HG02852 (cell line): ENCODE measurements around the gene PSMD14.
"Not testable (repeated sequence)": the region's sequence is repeated elsewhere in the genome, so short reads cannot be mapped to it uniquely, and the experiment has no call there.

Experiments
- ATAC-seq: cut with Tn5 transposase; IDR thresholded peaks from one replicate; pipeline ENCODE4 v1.9.1; 2021; ENCODE audit warnings: mild to moderate bottlenecking, moderate library complexity; ENCODE audit not compliant: unreplicated experiment

The PSMD14 gene

GRCh38 chr2:161335626-161336025 lies 27.4 kb downstream of the PSMD14 start:
- no peak for ATAC-seq

DNA sequence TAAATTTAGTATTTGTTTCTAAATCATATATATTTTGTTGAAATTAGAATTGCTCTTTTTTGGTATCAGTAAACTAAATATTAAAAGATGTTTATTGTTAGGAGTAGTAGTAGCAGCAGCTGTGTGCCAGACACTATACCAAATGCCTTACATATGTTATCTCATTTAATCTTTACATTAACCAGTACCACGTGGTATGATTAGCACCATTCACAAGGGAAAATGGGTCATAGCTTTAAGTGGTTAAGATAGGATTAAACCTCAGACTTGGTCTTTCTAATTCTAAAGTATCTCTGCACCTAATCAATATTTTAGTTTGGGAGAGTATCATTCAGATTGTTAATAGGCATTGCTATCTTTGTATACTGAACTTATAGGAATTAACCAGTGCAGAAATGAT lies 29.0 kb downstream of the PSMD14 start:
- ATAC-seq = no peak

DNA sequence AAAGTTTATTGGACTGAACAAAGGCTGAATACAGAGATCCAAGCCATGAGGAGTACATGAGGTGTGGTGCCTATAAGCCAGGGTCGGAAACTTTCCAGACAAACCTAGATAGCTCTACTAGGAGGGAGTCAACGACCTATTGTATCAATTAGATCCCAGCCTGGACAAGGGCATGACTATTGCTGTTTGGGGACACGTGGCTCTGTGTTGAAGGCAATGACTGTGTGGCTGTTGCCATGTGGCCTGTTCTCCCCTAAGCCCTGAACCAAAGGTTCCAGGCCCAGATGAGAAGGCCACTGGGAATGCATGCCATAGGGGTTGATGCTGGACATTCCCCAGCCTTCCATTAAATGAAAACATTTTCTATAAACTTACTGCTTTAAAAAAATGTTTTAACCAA lies 31.3 kb downstream of the PSMD14 start:
- ATAC-seq = not testable (repeated sequence)

DNA sequence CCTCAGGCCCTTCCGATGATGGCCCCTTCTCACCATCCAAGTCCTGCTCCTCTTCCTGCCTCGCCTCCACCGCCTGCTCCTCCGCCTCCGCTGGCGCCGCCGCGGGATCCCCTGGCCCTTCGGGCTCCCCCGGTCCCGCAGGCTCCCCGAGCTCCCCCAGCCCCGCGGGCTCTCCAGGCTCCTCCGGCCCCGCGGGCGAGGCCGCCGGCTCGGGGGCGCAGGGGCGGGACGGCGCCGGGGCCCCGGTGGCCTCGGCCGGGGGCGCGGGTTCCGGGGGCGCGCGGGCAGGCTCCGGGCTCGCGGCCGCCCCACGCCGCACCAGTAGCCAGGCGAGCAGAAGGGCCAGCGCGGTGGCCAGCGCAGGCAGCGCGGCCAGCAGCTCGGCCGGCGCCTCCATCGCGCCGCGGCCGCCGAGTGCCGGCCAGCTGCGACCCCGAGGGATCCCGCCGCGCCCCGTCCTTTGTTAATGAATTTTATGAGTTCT lies 32.7 kb downstream of the PSMD14 start:
- not testable (repeated sequence) for ATAC-seq

- ATAC-seq = no peak
Measured at GRCh38 chr2:161343235-161343634, 35.0 kb downstream of the PSMD14 start.

GRCh38 chr2:161344692-161345091 lies 36.5 kb downstream of the PSMD14 start:
- no peak for ATAC-seq

DNA sequence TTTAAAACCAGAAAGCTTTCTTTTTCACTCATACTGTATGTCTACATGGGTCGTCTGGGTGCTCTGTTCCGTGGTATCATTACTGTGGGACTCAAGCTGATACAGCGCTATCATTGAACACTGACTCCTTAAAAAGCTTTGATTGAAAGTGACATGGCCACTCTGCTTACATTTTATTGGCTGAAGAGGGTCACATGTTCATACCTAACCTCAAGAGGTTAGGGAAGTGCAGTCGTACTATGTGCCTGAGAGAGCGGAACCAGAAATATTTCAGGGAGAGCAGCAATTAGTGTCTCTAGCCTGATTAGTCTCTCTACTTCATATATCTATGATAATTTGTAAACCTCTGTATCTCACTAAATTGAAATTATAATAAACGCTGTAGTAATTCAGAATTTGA lies 43.5 kb downstream of the PSMD14 start:
- ATAC-seq = no peak

GRCh38 chr2:161352719-161353118 lies 44.5 kb downstream of the PSMD14 start:
- ATAC-seq = no peak

DNA sequence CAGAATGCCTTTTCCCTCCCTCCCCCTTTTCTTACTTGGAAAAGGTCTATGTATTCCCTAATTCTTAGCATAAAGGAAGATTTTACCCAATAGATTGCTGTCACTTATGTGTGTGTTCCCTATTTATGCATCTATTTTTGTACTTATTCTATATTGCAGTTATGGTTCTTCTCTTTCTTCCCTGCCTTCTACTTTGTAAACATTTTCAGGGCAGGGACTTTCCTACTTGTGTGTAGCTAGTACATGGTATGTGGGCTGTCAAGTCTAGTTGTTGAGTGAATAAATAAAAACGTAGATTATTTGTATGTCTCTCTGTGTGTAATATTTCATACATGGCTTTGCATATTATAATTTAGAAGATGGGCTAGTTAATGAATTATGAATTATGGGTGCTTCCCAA lies 45.3 kb downstream of the PSMD14 start:
- peak; percentile 43 for ATAC-seq

GRCh38 chr2:161354106-161354505 lies 45.9 kb downstream of the PSMD14 start:
- no peak for ATAC-seq

- no peak for ATAC-seq
Measured at GRCh38 chr2:161355106-161355505, 46.9 kb downstream of the PSMD14 start.

DNA sequence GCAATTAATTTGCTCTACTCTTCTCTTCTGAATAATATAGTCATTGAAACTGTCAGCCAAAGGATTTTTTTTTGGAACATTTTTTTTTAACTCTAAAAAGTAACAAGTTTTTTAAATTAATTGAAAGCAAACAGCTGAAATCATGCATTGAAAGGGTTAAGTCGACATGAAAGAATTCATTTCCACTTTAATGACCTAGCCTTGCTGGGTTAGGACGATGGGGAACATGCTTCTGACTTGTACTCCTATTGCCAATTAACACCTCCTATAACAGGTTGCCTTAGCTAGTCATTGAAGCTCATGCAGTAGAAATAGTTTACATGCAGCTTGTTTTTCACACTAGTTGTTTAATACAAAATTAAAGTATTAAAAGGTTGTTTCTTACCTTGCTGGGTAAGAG lies 47.8 kb downstream of the PSMD14 start:
- no peak for ATAC-seq

GRCh38 chr2:161357097-161357496 lies 48.9 kb downstream of the PSMD14 start:
- ATAC-seq = no peak

GRCh38 chr2:161358838-161359237 lies 50.6 kb downstream of the PSMD14 start:
- ATAC-seq = no peak

DNA sequence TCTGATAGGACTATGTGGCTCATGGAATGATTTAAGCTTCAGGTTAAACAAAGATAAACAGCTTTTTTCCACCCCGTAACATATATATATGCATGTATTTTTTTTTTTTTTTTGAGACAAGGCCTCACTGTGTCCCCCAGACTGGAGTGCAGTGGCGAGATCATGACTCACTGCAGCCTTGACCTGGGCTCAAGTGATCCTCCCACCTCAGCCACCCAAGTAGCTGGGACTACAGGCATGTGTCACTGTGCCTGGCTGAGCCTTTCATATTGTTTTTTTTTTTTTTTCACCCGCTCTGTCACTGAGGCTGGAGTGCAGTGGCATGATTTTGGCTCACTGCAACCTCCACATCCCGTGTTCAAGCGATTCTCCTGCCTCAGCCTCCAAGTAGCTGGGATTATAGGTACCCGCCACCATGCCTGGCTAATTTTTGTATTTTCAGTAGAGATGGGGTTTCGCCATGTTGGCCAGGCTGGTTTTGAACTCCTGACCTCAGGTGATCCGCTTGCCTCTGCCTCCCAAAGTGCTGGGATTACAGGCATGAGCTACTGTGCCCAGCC lies 52.0 kb downstream of the PSMD14 start:
- ATAC-seq = not testable (repeated sequence)

DNA sequence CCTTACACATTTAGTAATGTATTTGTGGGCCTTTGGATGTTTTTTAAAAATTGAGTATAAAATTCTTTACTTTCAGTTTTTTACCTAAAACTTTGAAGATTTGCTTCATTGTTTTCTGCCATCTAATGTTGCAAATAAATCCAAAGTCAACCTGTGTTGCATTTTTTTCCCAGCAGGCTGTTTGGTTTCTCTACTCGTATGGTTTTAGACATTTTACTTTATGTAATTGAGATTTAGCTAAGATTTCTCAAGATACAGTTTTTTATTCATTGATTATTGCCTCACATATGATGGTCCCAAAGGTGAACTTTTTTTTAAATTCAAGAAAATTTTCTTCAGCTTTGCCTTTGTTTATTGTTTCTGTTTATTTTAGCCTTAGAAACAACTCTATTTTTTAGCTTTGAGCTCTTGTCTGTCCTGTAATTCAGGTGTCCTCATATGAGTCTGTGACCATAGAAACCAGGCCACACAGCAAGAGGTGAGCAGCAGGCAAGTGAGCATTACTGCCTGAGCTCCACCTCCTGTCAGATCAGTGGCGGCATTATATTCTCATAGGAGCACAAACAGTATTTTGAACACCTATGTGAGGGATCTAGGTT lies 54.4 kb downstream of the PSMD14 start:
- no peak for ATAC-seq

GRCh38 chr2:161367675-161368074 lies 59.5 kb downstream of the PSMD14 start:
- no peak for ATAC-seq

DNA sequence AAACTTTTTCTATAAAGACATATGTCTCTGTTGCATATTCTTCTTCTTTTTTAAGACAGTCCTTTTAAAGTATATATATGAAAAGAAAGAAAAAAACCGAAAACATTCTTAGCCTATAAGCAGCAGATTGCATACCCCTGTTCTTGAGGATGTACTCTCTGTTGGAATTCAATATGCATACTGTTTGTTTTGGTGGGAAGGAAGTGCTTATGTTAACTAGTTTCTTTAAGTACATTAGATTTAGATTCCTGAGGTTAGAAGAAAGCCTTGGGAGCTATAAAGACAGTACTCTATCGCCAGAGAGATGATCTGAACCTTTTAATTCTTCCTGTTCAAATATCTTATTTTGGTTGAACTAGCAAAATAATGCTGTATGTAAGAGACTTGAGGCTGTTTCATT lies 61.1 kb downstream of the PSMD14 start:
- no peak for ATAC-seq

DNA sequence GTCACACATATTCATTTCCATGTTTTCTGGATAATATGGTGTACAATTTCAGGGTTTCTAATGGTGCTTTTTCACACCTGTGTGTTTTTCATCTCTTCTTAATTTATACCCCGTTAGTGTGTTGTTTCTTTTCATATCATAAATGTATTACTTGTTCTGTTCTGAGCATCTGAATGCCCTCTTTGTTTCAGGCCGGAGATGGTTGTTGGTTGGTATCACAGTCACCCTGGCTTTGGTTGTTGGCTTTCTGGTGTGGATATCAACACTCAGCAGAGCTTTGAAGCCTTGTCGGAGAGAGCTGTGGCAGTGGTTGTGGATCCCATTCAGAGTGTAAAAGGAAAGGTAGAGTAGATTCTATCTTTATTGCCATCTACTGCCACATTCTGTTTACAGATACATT lies 62.8 kb downstream of the PSMD14 start:
- no peak for ATAC-seq

DNA sequence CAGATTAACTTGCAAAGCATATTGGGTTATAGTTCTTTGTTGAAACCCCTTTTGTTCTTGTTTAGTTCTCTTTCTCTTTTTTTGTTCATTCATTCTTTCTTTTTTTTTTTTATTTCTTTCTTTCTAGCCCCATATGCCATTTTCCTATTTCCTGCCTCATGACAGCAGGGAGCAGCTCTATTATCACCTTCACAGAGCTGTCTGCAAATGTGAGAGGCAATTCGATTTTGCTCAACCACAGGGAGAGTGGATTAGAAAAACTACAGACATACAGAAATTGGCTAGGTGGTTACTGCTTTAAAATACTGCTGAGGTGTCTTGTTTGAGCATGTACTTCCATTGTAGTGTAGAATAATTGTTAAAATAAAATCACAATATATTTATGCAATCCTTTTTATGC lies 63.6 kb downstream of the PSMD14 start:
- ATAC-seq = no peak

- ATAC-seq = no peak
Measured at GRCh38 chr2:161373942-161374341, 65.7 kb downstream of the PSMD14 start.

- no peak for ATAC-seq
Measured at GRCh38 chr2:161374446-161374845, 66.2 kb downstream of the PSMD14 start.

- no peak for ATAC-seq
Measured at GRCh38 chr2:161379740-161380139, 71.5 kb downstream of the PSMD14 start.
